Forelimb muscle (tissue), 1 donor: ENCODE data around the gene PPP2CA. TPM values are rescaled to one million over a fixed set of nuclear protein-coding genes. Genes with fewer than 3 reads are reported as not detected.
"Not testable (repeated sequence)": the region's sequence is repeated elsewhere in the genome, so short reads cannot be mapped to it uniquely, and the experiment has no call there.

Source experiments
- DNase-seq: peaks from one replicate; pipeline ENCODE4 v3.0.0-alpha.2; 2013; ENCODE audit warnings: low read depth
- polyA plus RNA-seq: library from polyadenylated mRNA; unstranded; fragments of 120-200 nt; gene quantifications from one replicate; pipeline ENCODE4 v1.2.1, GENCODE V29; 2013; ENCODE audit not compliant: insufficient read length

The PPP2CA gene
- polyA plus RNA-seq: 124 TPM

- DNase-seq: peak; percentile 96
Measured at GRCh38 chr5:134225780-134226440, at the start of gene PPP2CA. PPP2CA (minus strand) TSS chr5:134226073; CDS start chr5:134225861, 212 bp downstream.

GRCh38 chr5:134273642-134274395 is 47.9 kb upstream of the PPP2CA start:
- no peak for DNase-seq

GRCh38 chr5:134271059-134271458 is 45.2 kb upstream of the PPP2CA start:
- no peak for DNase-seq

GRCh38 chr5:134268919-134269318 is 43.0 kb upstream of the PPP2CA start:
- DNase-seq: no peak

GRCh38 chr5:134268019-134268601 is 42.2 kb upstream of the PPP2CA start:
- no peak for DNase-seq

- no peak for DNase-seq
Measured at GRCh38 chr5:134267366-134268018, 41.6 kb upstream of the PPP2CA start.

- DNase-seq: no peak
Measured at GRCh38 chr5:134263801-134264200, 37.9 kb upstream of the PPP2CA start.

- not testable (repeated sequence) for DNase-seq
Measured at GRCh38 chr5:134262629-134263028, 36.8 kb upstream of the PPP2CA start.

- no peak for DNase-seq
Measured at GRCh38 chr5:134258896-134259295, 33.0 kb upstream of the PPP2CA start.

- no peak for DNase-seq
Measured at GRCh38 chr5:134257176-134257575, 31.3 kb upstream of the PPP2CA start.

GRCh38 chr5:134255418-134256150 is 29.7 kb upstream of the PPP2CA start:
- DNase-seq: no peak

- not testable (repeated sequence) for DNase-seq
Measured at GRCh38 chr5:134253368-134254153, 27.7 kb upstream of the PPP2CA start.

GRCh38 chr5:134252671-134253070 is 26.8 kb upstream of the PPP2CA start:
- no peak for DNase-seq

GRCh38 chr5:134250949-134251348 is 25.1 kb upstream of the PPP2CA start:
- no peak for DNase-seq

- DNase-seq: no peak
Measured at GRCh38 chr5:134249469-134250379, 23.9 kb upstream of the PPP2CA start.

GRCh38 chr5:134248256-134248655 is 22.4 kb upstream of the PPP2CA start:
- DNase-seq: no peak

GRCh38 chr5:134247428-134248224 is 21.8 kb upstream of the PPP2CA start:
- DNase-seq: no peak

GRCh38 chr5:134246771-134247427 is 21.0 kb upstream of the PPP2CA start:
- no peak for DNase-seq
